ENCODE data around the gene WDFY2. TPM values are rescaled to one million over a fixed set of nuclear protein-coding genes. Genes with fewer than 3 reads are reported as not detected.
"Not testable (repeated sequence)": the region's sequence is repeated elsewhere in the genome, so short reads cannot be mapped to it uniquely, and the experiment has no call there.

Gene WDFY2
- polyA plus RNA-seq, 10 donors, result 4.6 to 14.7 (median 7.7) TPM

DNA sequence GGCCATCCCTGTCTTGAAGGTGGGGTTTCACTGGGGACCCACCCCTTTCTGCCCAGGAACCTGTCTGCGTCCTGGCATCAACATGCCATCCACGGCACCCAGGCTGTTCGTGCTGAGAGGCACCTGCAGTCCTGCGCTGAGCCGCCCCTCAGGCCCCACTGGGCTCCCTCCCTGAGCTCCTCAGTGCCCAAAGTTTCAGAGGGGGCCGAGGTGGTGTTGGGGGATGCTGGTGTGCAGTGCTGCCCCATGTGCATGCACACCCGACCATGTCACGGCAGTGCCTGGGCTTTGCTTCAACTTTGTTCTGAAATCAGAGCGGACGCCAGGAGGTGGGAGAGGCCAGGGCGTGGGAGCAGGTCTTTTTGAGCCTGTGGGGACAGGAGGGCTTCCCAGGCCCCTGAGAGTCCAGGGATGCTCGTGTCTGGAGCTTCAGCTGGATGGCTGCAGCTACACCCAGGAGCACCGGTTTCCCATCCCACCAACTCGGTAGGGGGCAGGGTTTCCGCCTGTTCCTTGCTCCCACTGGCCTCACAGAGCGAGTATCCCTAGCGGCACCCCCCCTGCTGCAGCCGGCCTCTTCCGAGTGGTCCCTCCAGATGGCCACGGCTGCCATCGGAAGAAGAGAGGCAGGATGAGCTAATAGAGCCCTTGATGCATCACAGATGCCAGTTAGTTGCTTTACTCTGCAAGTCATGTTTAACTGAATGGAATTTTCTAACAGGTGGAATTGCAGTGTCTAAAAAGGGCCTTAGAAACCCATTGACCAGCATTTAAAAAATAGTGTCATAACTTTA, 44.0 kb downstream of the WDFY2 start:
- no peak for DNase-seq

DNA sequence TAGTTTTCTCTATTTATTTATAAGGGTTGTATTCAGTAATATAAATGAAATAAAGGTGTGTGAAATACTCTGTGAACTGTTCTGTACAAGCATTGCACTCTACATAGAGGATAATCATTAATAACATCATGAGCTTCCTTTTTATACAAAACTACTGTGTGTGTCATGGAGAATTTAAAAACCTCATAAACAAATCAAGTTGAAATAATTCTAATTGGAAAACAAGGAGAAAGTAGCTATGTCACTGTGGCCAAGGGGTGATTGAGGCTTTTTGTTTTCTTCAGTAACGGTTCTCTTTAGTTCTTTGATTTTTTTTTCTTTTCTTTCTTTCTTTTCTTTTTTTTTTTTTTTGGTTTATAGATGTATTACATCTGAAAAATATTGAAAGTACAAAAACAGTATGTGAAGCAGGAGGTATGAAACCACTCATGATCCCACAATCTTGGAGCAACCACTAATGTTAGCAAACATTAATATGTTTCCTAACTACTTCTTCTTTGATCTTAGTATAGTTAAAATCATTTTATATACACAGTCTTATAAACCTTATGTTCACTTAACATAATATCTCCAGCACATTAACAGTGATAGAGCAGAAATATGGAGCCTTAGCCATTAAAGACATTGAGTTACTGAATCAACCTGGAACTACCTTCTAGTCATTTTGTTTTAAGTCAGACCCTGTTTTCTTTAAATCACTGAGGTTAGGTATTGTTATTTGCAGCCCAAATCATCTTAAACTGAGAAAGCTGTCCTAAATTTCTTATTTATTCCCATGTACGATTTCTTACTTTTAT, 45.4 kb downstream of the WDFY2 start:
- no peak for DNase-seq

DNA sequence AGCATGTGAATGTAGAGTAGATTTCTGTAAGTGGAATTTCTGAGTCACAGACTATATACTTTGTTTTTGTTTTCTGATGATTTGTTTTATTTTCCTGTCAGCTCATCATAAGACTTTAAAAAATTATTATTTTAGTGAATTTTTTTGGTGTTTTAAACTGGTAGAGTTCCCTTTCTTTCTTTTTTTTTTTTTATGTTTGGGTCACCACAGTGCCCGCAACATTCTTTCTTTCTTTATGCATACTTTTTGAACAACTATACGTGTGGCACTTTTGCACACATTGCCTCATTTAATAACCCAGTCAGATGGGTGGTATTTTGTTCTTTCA, 46.0 kb downstream of the WDFY2 start:
- no peak for DNase-seq

DNA sequence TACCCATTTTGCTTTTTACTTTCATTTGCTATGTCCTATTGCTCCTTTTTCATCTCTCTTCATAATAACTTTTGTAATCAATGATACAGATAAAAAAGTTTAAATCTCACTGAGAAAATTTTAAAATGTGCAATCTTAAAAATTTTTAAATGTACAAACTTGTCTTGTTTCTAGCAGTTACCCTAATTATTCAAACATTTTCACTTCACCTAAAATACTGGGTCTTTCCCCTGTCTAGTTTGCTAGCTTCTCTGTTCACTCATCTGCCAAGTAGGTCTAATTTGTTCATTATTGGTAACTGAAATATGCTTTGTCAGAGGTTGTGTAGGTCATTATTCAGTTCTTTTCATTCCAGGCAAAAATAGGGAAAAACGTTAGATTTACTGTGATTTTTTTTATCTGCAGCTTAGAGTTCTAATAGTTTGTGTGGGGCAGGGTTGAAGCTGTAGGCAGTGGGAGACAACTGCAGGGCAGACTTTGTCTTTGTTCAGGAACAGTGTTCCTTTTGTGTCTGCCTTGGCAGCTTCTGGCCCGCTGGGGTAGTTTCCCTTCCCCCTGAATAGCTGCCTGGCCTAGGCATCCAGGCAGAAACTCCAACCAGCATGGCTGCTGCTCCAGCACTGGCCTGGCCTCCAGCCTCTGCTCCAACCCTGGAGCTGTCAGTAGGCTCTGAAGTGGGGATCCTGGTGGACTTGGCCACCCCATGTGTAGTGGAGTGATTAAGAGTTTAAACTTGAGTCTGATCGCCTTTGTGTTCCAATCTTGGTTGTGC, 48.5 kb downstream of the WDFY2 start:
- no peak for DNase-seq

DNA sequence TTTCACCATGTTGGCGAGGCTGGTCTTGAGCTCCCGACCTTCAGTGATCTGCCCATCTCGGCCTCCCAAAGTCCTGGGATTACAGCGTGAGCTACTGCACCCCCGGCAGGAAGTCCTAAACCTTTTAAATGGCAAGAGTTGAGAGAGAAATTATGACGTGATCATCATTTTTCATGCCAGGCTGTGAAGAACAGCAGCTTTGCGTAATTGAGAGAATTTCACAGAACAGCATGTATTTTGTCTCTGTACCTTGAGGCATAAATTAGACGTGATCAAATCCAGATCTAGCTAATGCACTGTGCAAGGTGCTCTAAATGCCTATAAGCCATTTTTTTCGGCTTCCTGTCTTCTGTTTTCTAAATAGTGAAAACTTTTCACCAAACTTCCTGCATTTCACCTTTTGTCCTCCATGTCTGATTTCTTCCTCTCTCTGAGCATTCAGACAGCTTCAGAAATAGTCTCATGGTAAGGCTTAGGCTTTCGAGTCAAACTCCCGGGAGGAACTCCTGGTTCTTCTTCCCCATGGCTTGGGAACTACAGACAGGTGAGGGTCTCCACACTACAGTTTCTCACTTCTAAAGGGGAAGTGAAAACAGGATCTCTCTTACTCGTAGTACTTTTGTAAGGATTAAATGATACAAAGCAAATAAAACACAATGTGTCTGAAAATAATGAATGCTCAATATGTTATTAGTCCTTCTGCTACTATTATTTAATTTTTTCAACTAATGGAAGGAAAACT, 51.0 kb downstream of the WDFY2 start:
- no peak for DNase-seq

DNA sequence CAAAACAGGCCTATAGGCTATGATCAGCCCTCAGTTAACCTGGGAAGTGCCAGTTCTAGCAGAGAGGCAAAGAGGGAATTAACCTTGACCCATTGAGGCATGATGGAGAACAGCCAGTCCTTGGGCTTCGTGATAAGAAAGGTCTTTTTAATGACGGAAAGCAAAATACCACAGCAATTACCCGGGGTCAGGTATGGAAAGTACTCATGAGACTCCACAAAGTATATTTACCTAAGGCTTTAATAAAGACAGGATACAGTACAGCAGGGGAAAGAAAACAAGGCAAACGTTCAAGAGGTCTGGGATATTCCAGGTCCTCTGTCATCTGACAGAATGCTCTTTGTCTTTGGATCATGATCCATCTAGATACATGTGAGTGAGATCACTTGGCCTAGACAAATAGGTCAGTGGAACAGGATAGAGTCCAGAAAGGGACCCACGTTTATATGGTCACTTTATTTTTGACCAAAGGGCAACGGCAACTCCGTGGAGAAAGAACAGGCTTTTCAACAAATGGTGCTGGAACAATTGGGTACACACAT, 52.2 kb downstream of the WDFY2 start:
- no peak for DNase-seq

DNA sequence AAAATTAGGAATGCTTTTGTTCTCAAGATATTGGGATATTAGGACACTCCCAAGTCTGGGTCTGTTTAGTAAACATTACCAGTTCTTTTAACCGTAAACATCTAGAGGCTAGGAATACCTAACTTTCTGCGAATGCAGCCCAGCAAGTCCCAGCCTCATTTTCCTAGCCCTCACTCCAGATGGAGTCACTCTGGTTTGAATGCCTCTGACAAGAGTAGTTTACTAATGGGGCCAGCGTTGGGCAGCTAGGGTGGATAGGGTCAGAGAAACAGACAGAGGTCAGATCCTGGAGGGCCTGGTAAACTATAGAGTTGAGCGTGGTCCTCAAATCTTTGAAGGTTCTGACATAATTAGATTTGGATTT, 53.6 kb downstream of the WDFY2 start:
- DNase-seq, result no peak

DNA sequence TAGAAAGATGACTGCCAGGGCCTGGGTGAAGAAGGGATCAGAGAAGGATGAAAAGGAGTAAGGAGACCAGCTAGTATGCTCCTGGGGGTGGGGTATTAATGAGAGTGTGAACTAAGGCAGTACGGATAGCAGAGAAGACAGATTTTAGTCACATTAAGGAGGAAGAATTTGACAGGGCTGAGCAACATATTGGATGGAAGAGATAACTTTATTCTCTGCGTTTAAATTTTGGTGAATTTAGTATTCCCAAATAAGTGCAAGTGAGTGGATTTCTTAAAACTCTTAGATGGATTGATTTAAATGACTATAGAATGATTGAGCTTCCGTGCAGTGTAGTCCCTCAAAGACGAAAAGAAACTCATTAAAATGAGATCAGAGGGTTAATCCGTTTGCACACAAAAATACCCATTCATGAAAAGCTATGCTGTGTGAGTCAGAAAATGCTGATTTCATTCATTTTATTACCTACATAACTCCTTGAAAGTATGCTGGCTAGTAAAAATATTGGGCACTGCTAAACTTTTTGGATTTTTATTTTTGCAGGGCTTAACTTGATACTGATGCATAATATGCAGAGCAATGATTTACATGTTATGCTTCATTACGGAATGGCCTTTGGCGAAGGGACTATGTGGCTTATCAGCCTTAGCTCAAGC, 54.1 kb downstream of the WDFY2 start:
- no peak for DNase-seq

DNA sequence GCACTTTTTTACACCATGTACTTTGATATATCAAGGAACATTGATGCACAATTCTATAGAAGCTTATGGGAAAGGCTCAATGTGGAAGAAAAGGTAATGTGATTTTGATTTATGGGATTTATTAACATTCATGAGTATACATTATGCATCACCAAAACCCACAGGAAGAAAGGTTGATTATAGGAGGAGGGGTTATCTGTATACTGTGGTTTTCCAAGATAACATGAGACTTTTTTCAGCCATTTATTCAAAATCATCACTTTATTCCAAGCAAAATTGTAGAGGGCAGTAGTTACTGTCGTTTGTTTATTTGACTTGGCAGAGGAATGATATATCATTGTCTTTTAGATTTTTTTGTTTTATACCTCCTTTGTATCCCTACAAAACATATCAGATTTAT, 54.9 kb downstream of the WDFY2 start:
- DNase-seq, result no peak

DNA sequence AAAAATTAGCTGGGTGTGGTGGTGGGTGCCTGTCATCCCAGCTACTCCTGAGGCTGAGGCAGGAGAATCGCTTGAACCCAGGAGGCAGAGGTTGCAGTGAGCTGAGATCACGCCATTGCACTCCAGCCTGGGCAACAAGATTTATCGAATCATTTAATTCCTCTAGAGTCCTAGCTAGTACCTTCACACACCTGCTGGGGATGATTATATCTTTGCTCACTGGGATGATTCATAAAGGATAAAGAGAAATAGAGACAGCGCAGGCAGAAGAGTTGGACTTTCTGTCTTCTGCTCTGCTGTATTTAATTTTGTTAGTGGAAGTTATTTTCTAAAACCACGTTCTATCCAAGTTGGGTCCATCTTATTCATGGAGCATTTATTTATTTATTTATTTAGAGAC, 56.4 kb downstream of the WDFY2 start:
- DNase-seq, result not testable (repeated sequence)

DNA sequence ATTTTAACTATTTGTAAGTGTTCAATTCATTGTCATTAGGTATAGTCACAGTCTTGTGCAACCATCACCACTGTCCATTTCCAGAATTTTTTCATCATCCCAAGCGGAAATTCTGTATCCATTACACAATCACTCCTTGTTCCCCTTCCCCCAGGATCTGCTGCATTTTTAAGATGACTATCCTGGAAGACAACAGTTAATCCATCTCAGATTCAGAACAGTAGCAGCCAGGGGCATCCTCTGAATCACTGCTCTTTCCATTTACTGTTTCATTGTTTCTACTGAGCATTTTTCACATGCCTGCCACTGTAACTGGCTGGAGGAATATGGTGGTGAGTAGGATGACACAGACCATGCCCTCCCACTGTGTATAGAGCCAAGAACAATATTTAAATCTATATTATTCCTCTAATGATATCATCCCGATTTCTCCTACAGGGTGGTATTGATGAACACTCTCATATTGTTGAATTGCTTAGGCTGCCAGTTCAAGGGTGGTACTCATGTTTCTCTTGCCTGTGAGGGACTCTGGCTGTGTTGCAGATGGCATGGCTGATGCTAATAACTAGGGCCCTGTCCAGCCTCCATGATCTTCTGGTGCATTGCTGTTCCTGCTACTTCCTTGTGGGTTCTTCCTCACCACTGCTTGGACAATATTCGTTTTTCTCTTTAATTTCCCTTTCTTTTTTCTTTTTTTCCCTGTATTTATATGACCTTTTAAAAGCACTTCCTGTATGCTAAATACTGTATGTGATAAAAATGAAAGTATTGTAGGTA, 59.0 kb downstream of the WDFY2 start:
- DNase-seq, result peak in 1 of 3 donors; percentile 94

DNA sequence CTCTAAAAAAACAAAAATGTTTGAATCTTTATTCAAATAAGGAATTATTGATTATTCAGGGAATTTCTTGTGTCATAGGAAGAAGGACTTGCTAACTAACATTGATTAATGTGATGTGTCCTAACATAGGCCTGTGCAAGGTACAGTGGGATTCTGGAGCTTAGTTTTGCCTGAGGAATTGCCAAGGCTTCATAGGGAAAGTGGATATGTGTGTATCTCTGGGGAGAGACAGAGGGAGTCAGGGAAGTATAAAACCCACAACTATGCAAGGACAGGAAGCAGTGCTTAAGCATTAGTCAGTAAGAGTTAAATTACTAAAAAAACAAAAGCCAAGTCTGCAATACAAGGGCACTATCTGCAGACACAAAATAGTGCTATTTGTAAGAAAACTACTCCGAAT, 59.6 kb downstream of the WDFY2 start:
- peak in 1 of 3 donors; percentile 88 for DNase-seq

DNA sequence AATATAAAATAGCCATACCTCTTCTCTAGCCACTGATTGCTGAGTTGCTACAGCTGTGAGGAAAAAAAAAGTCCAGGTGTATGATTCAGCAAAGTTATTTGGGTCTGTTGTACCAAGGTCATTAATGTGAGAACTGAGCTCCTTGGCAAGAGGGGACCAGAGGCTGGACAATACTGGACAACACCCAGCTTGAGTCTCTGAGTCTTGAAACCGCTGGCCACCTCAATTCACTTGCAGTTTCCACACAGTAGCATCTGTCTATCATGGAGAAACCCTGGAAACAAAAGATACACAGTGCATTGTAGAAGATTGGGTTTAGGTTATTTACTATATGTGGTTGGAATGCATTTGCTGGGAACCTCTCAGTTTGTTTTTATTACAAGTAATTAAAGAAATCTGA, 60.4 kb downstream of the WDFY2 start:
- no peak for DNase-seq

DNA sequence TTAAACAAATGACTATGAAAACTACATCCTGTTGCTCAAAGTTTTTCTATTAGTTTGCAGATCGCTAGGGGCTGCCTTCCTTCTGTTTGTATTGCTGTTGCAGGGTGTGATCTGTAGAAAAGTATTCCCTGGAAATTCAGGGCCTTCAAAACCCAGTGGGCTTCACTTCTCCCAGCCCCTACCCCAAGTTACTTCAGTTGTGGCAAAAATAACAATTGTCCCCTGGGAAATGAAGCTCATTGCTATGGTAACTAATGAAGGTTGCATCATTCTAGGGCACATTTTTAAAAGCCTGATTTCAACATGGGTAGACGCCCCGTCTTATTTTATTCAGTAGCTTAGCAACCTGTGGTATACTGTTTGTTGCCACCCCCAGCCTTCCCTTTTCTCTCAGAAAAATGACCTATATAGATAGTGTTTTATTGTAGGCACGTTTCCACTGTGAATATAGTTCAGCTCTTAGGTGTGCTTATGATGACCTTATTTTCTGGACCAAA, 60.9 kb downstream of the WDFY2 start:
- DNase-seq, result peak in 2 of 3 donors; percentile 30 to 66

DNA sequence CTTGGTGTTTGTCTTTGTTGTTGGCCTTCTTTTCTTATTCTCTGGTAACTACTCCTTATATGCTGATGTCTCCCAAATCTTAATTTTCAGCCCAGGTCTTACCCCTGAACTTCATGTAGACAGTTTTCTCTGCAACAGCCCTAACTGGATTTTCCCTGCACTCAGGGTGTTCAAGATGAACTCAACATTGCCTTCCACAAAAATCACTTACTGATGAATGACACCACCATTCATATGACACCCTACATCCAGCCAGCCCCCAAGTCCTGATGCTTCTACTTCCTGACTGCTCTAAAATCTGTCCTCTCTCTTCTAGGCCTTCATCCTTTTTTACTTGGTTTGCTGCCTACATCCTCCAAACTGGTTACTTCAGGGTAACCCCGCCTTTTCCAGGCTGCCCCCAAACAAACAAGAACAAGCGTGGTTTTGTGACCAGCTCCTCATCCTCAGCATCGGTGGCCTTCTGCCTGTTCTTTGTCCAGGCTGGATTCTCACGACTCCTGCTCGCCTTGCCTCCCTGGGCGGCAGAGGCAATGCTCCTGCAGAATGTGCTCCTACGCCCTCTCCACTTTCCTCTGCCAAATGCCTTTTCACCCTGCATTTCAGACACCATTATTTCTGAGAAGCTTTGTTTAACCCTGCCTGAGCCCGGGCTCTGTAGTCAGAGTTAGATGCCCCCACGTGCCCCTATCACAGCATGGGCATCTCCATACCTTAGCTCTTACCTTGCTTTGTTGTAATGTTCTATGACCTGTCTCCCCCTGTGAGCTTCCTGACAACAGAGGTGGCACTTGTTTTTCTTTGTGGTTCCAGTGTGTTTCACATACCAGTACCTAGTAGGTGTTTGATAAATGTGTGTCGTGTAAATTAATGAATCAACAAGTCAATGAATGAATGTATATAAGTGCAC, 61.8 kb downstream of the WDFY2 start:
- DNase-seq, result no peak

DNA sequence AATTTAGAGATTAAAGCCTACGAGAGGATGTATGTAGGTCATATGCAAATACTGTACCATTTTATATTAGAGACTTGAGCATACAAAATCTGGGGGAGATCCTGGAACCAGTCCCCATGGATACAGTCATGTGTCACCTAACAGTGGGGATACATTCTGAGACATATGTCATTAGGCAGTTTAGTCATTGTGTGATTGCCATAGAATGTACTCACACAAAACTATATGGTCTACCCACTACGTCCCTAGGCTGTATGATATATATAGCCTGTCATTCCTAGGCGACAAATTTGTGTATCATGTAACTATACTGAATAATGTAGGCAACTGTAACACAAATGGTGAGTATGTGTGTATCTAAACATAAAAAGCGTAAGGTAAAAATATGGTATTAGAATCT, 62.8 kb downstream of the WDFY2 start:
- no peak for DNase-seq

DNA sequence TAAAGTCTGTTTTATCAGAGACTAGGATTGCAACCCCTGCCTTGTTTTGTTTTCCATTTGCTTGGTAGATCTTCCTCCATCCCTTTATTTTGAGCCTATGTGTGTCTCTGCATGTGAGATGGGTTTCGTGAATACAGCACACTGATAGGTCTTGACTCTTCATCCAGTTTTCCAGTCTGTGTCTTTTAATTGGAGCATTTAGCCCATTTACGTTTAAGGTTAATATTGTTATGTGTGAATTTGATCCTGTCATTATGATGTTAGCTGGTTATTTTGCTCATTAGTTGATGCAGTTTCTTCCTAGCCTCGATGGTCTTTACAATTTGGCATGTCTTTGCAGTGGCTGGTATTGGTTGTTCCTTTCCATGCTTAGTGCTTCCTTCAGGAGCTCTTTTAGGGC, 67.9 kb downstream of the WDFY2 start:
- DNase-seq, result not testable (repeated sequence)

DNA sequence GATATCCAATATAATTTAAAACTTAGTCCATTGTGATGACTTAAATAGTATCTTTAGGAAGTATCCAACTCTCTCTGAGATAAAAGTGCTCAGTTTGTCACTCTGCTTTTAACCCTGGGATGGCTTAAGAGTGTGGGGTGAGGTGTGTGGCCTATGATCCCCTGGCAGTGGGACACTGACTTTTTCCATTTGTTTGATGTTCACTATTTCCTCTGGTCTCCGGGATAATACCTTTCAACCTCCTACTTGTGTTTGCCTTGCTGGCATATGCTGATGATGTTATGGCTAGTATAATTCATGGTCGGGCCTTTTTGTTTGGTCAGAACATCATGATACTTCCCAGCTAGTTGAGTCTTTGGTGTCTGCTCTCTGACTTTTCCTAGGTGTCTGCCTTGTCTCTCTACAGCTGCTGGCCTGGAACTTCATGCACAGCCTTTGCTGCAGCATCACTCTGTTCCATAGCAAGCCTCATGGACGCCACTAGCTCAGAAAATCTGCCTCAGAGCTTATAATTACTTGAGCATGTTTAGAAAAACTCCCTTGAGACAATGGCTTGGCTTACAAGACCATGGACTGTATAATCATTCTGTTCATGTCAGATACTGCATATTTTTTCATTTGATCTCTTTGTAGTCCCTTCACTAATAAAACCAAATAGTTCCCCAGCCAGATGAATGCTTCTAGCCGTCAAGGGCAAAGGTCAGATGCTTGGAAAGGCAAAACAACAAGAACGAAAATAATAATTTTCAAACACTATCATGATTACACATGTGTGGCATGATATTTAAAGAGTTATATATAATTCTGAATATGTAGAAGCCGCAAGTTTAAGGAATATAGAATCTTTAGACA, 75.2 kb downstream of the WDFY2 start:
- DNase-seq, result peak in 2 of 3 donors; percentile 49 to 68

Measured in muscle of back (tissue), 11 donors.